A673 (cell line): ENCODE data around the gene TNFSF10. TPM values are rescaled to one million over a fixed set of nuclear protein-coding genes. Genes with fewer than 3 reads are reported as not detected.

Experiments
- BruUV-seq: library from RNA; stranded (reverse); fragments of 400-500 nt; replicated peaks from 2 replicates; lab custom pipeline; 2021; lab: Mats Ljungman, UMichigan
- CTCF ChIA-PET: fragments of 300-600 bp; sonication (Branson Sonifier 250); formaldehyde crosslinking; loops from one replicate; lab custom pipeline; 2022; ENCODE audit warnings: antibody characterized with exemption; lab: Charles Lee
- POLR2A ChIA-PET: fragments of 300-600 bp; sonication (Branson Sonifier 250); formaldehyde crosslinking; loops from one replicate; lab custom pipeline; 2022; ENCODE audit warnings: antibody characterized with exemption; ENCODE audit not compliant: low non-redundant PET; lab: Charles Lee
- DNase-seq: peaks from one replicate; pipeline ENCODE4 v3.0.0-alpha.2; 2015; ENCODE audit warnings: low spot score
- H3K27ac ChIP-seq: fragments of 200-600 bp; sonication (generic); 2 replicates; pipeline ENCODE4 v1.5.1; 2016; ENCODE audit warnings: mixed run types, low read depth, mild to moderate bottlenecking, mixed read lengths, antibody characterized with exemption, low read length; ENCODE audit not compliant: poor library complexity, severe bottlenecking
- H3K27me3 ChIP-seq: fragments of 200-600 bp; sonication (generic); replicated peaks from 2 replicates; pipeline ENCODE4 v1.6.1; 2017; ENCODE audit warnings: mixed run types, low read depth, mild to moderate bottlenecking, mixed read lengths, antibody characterized with exemption, low read length; ENCODE audit not compliant: insufficient read depth, poor library complexity
- H3K36me3 ChIP-seq: fragments of 200-600 bp; sonication (generic); 2 replicates; pipeline ENCODE4 v1.6.1; 2016; ENCODE audit warnings: mixed run types, mild to moderate bottlenecking, mixed read lengths, antibody characterized with exemption, low read length; ENCODE audit not compliant: insufficient read depth, poor library complexity, severe bottlenecking
- H3K4me1 ChIP-seq: fragments of 200-600 bp; sonication (generic); 2 replicates; pipeline ENCODE4 v1.6.1; 2017; ENCODE audit warnings: mixed run types, mild to moderate bottlenecking, mixed read lengths, antibody characterized with exemption, low read length; ENCODE audit not compliant: insufficient read depth, poor library complexity, severe bottlenecking
- H3K4me3 ChIP-seq: fragments of 200-600 bp; sonication (generic); 2 replicates; pipeline ENCODE4 v1.5.1; 2016; ENCODE audit warnings: low read depth, mixed run types, mild to moderate bottlenecking, mixed read lengths, low read length; ENCODE audit not compliant: poor library complexity, severe bottlenecking
- H3K9me3 ChIP-seq: fragments of 200-600 bp; sonication (generic); 2 replicates; pipeline ENCODE4 v1.6.1; 2016; ENCODE audit warnings: mixed run types, low read depth, mild to moderate bottlenecking, mixed read lengths, antibody characterized with exemption, low read length; ENCODE audit not compliant: poor library complexity, severe bottlenecking
- EZH2 ChIP-seq: fragments of 200-600 bp; sonication (generic); IDR thresholded peaks from 2 replicates; pipeline ENCODE4 v1.6.1; 2017; ENCODE audit warnings: borderline replicate concordance, low read depth, mild to moderate bottlenecking, mixed read lengths, antibody characterized with exemption, low read length; ENCODE audit not compliant: poor library complexity, severe bottlenecking
- intact Hi-C: fragments of 100-400 bp; cut with micrococcal nuclease; formaldehyde crosslinking; loops from one replicate; pipeline ENCODE4 v1.10.0; 2022; ENCODE audit not compliant: unreplicated experiment
- total RNA-seq: library from RNA; stranded (reverse); gene quantifications from 2 replicates; pipeline ENCODE4 v1.2.3, GENCODE V29; 2021
- TF ChIP-seq, protein P1 (sequence below): fragments of 300-800, 200-600 bp; sonication (generic); conservative IDR thresholded peaks from 2 replicates; pipeline ENCODE4 v1.5.1; 2017; ENCODE audit warnings: low read depth, mild to moderate bottlenecking, antibody characterized with exemption, low read length, moderate library complexity, mixed read lengths

The TNFSF10 gene
- total RNA-seq, 1 experiment from 2014 or later, result not detected

DNA sequence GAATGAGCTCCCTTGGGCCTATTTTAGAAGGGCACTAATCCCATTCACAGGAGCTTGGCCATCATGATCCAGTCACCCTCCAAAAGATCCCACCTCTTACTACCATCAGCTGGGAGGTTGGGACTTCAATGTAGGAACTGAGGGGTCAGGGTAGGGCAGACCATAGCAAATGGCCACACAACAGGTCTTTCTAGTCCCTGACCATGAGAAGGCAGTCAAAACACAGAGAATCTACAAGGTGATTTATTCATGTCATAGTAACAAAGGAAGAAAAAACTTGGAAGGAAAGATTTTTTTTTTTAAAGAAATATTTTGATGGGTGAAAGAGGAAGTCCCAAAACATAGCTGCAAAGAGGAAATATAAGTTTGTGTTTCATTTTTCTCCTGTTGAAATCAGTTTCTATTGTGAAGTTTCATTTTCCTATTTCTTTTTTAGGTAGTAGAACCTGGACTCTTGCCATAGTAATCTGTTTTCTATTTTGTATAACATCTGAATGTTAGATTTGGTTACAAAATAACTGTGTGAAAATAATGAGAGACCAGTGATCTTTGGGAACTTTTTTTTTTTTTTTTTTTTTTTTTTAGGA, 23.5 kb upstream of the TNFSF10 start:
- CTCF ChIA-PET, result no interaction called here
- Histone ChIP-seq H3K36me3 (no peaks in the 10 kb centered on the region), H3K27me3 (no peaks in the 10 kb centered on the region), H3K9me3 (no peaks in the 10 kb centered on the region), H3K4me3 (no peak overlapping the region), H3K27ac (no peak overlapping the region), H3K4me1 (no peaks in the 10 kb centered on the region)
- no peak for DNase-seq
- BruUV-seq, result no TSS peak
- POLR2A ChIA-PET, result no interaction called here
- intact Hi-C loops, result no loop called here
- TF ChIP-seq, protein P1, sequence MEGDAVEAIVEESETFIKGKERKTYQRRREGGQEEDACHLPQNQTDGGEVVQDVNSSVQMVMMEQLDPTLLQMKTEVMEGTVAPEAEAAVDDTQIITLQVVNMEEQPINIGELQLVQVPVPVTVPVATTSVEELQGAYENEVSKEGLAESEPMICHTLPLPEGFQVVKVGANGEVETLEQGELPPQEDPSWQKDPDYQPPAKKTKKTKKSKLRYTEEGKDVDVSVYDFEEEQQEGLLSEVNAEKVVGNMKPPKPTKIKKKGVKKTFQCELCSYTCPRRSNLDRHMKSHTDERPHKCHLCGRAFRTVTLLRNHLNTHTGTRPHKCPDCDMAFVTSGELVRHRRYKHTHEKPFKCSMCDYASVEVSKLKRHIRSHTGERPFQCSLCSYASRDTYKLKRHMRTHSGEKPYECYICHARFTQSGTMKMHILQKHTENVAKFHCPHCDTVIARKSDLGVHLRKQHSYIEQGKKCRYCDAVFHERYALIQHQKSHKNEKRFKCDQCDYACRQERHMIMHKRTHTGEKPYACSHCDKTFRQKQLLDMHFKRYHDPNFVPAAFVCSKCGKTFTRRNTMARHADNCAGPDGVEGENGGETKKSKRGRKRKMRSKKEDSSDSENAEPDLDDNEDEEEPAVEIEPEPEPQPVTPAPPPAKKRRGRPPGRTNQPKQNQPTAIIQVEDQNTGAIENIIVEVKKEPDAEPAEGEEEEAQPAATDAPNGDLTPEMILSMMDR, result no peak
- no peak for TF ChIP-seq EZH2

- POLR2A ChIA-PET, result no interaction called here
- no TSS peak for BruUV-seq
- TF ChIP-seq, protein P1, result no peak
- TF ChIP-seq EZH2, result no peak
- H3K4me3 ChIP-seq, result no peak overlapping the region
- DNase-seq, result no peak
- H3K4me1 ChIP-seq, result no peaks in the 10 kb centered on the region
- no peaks in the 10 kb centered on the region for H3K27me3 ChIP-seq
- no peaks in the 10 kb centered on the region for H3K36me3 ChIP-seq
- no peaks in the 10 kb centered on the region for H3K9me3 ChIP-seq
- intact Hi-C loops, result no loop called here
- CTCF ChIA-PET, result no interaction called here
- no peak overlapping the region for H3K27ac ChIP-seq
These were observed 22.9 kb upstream of the TNFSF10 start for GRCh38 chr3:172546105-172546504.

- Histone ChIP-seq H3K27me3 (no peaks in the 10 kb centered on the region), H3K4me1 (no peaks in the 10 kb centered on the region), H3K9me3 (no peaks in the 10 kb centered on the region), H3K36me3 (no peaks in the 10 kb centered on the region), H3K27ac (no peak overlapping the region), H3K4me3 (no peak overlapping the region)
- no TSS peak for BruUV-seq
- TF ChIP-seq, protein P1, result no peak
- no peak for TF ChIP-seq EZH2
- ChIA-PET CTCF (no interaction called here), POLR2A (no interaction called here)
- intact Hi-C loops, result no loop called here
- DNase-seq, result no peak
These were observed 21.2 kb upstream of the TNFSF10 start for GRCh38 chr3:172544404-172544803.
